NCI-H460 (cell line): ENCODE data around the gene STAMBPL1. TPM values are rescaled to one million over a fixed set of nuclear protein-coding genes. Genes with fewer than 3 reads are reported as not detected.

Source experiments
- DNase-seq: peaks from one replicate; pipeline ENCODE4 v3.0.0-alpha.2; 2016; ENCODE audit warnings: low read depth; ENCODE audit errors: extremely low read depth
- total RNA-seq: library from RNA; depleted of rRNA; stranded (reverse); fragments of >200 nt; shearing (Covaris generic); gene quantifications from 2 replicates; pipeline ENCODE4 v1.2.3, GENCODE V29; 2014

The STAMBPL1 gene
- total RNA-seq, 1 experiment from 2014 or later: 39.8 TPM

GRCh38 chr10:88890681-88891381 lies 10.8 kb downstream of the STAMBPL1 start:
- no peak for DNase-seq

DNA sequence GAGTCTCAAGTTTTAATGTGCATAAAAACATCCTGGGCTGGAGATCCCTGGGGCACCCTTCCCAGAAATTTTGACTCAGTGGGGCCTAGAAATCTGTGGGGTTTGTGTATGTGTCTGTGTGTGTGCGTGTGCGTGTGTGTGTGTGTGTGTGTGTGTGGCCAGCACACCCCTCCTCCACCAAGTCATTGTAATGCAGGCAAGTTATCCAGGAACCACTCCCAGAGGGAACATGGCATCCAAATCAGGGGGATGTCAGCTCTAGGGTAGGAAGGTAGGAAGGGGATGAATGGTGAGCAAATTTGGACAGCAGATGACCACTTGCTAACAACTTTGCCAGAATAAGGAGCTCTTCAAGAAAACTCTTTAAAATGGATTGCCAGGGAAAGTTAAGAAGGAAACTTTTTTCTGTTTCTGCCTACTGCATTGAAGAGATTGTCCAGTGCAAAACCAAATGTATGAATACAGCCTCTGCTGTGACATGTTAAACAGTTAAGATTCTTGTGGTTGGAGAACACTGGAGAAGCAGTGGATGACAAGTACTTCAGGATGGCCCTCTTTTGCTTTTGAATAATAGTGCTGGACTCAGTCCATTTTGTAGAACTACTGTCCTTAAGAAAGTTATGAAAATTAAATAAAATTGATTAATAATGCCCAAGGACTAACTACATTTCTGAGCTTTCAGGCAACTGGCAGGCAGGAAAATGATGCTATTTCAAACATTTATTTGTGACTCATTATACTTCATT lies 12.3 kb downstream of the STAMBPL1 start:
- no peak for DNase-seq

DNA sequence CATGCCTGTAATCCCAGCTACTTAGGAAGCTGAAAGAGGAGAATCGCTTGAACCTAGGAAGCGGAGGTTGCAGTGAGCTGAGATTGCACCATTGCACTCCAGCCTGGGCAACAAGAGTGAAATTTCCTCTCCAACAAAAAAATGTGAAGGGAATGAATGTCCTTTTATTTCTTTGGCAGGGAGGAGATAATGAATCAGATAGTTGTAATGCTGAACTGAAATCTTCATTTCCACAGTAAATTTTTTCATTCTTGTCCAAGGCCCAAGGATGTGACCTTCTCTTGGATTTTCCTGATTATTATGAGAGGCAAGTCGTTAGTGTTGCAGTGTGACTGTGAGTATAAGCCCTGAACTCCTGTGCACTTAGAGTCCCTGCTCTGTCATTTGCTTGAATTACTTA lies 13.6 kb downstream of the STAMBPL1 start:
- DNase-seq: no peak

DNA sequence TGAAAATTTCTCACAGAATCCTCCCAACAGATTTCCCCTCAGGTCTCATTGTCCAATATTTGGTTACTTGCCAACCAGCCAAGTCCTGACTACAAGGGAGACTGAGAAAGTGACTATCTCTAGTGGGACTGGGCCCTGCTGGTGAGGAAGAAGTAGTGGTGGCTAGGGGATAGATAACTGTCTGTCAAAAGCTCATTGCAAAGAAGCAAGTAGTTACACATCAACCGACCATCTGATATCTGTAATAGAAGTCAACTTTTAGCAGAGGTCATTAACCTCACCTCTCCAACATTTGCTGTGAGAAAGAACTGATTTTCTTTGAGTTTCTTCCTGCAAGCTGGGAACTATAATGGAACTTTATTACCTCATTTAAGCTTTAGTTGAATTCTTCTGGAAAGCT lies 15.2 kb downstream of the STAMBPL1 start:
- DNase-seq: no peak

GRCh38 chr10:88896372-88896993 lies 16.4 kb downstream of the STAMBPL1 start:
- DNase-seq: no peak

GRCh38 chr10:88896994-88897853 lies 17.2 kb downstream of the STAMBPL1 start:
- DNase-seq: no peak

DNA sequence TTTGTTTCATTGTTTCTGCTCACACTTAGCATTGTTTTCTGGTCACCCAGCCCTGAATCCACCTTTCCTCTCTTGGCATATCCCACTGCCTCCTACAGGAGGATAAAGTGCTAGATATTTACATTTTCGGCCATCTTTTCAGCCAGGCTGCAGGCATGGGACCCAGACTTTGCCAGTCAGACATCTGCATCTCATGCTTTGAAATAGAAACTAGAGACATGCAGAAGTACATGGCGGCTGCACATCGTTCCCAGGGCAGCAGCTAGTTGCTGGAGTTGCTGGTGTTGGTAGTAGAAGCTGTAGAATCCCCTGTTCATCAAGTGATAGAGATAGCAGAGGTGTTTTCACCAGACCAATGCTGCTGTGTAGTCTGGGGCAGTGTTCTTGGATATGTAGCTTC lies 18.7 kb downstream of the STAMBPL1 start:
- DNase-seq: no peak

DNA sequence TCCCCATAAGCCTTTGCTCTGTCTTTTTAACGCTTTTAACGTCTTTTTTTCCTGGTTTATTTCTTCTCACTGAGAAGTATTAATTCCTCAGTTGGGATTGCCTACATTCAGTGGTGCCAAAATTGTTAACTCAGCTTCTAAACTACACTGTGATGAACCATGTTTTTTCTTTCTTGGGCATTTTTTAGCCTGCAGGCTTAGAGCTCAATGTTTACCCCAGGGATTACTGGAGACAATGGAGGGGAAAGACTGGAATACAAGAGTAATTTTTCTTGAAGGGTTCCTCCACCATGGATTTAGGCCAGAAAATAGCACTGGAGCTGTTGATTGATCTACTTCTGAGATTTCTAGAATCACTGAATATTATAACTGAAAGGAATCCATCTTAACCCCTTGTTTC lies 19.8 kb downstream of the STAMBPL1 start:
- DNase-seq: no peak

GRCh38 chr10:88901206-88901983 lies 21.4 kb downstream of the STAMBPL1 start:
- DNase-seq: no peak

- DNase-seq: no peak
Observed at GRCh38 chr10:88901984-88902789, 22.1 kb downstream of the STAMBPL1 start.

GRCh38 chr10:88903715-88904114 lies 23.7 kb downstream of the STAMBPL1 start:
- DNase-seq: no peak

- DNase-seq: no peak
Observed at GRCh38 chr10:88906921-88907320, 26.9 kb downstream of the STAMBPL1 start.

DNA sequence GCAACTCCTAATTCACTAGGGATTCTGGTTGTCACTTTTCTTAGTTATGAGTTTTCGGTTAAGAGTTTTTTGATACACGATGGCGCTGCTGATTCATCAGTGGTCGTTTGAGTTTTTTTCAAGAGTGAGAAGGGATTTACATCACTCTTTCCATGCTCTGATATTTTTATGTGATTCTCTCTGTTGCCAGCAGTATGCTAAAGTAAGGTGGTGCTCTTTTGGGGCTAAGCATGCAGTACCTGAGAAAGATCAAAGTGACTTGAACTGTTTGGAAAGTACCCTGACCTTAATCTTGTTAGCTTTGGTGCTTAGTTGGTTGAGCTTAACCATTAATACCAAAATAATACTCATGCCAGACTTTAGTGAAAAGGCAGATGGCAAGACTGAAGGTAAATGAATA lies 28.1 kb downstream of the STAMBPL1 start:
- DNase-seq: no peak

- no peak for DNase-seq
Observed at GRCh38 chr10:88911116-88911515, 31.1 kb downstream of the STAMBPL1 start.

DNA sequence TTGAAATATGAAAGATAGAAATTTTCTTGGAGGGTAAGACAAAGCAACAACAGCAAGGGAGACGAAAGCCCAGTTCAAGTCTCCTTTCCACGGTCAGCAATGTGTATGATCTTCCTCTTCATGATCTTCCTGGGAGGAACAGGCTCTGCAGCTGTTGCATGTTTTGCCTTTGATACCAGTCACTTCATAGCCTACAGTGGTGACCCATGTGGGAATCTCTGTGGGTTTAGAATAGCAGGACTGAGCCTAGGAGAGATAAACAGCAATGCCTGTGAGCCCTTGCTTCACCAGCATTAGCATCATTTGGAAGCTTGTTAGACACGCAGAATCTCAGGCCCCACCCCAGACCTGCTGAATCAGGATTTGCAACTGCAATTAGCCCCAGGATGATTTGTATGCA lies 31.8 kb downstream of the STAMBPL1 start:
- no peak for DNase-seq

- no peak for DNase-seq
Observed at GRCh38 chr10:88913127-88913526, 33.1 kb downstream of the STAMBPL1 start.

DNA sequence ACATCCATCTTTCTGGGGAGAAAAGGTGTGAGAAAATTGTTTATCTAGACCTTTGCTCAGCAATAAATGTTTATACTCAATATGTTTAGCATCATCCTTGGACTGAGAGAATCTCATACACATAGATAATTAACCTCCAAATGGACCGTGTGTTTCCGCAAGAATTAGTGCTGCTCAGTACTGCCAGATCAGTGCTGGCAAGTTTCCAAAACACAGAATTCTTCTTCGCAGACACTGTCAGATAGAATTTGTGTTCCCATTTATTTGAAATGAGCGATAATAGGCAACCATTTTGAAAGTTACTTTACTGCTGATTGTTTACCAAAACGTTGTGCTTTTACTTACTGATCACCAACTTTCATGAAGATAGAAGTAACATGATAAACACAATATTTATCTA lies 33.7 kb downstream of the STAMBPL1 start:
- DNase-seq: no peak

DNA sequence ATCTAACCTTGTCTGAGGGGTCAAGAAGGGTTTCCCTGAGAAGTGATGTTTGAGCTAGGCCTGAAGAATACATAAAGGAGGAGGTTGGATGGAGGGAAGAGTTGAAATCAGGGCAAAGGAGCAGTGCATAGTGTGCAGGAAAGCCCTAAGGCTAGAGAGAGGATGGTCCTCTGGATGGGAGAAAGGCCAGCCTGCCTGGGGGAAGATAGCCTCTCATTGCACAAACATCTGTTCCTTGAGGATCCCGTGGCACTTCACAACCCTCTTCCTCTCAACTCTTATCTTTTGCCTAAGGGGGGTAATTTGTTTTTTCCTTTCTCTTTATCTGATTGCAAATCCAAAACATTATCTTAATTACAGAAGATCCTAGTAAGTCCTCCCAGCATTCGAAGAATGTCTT lies 35.7 kb downstream of the STAMBPL1 start:
- no peak for DNase-seq

GRCh38 chr10:88916231-88916630 lies 36.2 kb downstream of the STAMBPL1 start:
- DNase-seq: no peak
